IPS DF 6.9 (cell line): Measurements from ENCODE around the gene RPS15.
A peak's percentile ranks its signal among the peaks of the same experiment; 100 is the strongest.

ENCODE experiments used
- DNase-seq: peaks from one replicate; pipeline ENCODE4 v3.0.0-alpha.2; 2013; ENCODE audit warnings: low read depth, low spot score
- H3K27ac ChIP-seq: one replicate; pipeline ENCODE4 v1.5.1; 2013; ENCODE audit warnings: low read length, control low read depth
- H3K27me3 ChIP-seq: 2 replicates; pipeline ENCODE4 v1.6.1; 2013; ENCODE audit warnings: mild to moderate bottlenecking, low read length; ENCODE audit not compliant: control insufficient read depth, insufficient read depth
- H3K36me3 ChIP-seq: 2 replicates; pipeline ENCODE4 v1.6.1; 2013; ENCODE audit warnings: low read length; ENCODE audit not compliant: control insufficient read depth, insufficient read depth
- H3K4me1 ChIP-seq: 2 replicates; pipeline ENCODE4 v1.6.1; 2013; ENCODE audit warnings: low read length; ENCODE audit not compliant: control insufficient read depth, insufficient read depth
- H3K4me3 ChIP-seq: 2 replicates; pipeline ENCODE4 v1.5.1; 2013; ENCODE audit warnings: mild to moderate bottlenecking, low read length
- H3K9me3 ChIP-seq: 2 replicates; pipeline ENCODE4 v1.6.1; 2013; ENCODE audit warnings: low read length, inconsistent platforms; ENCODE audit not compliant: control insufficient read depth, insufficient read depth
- WGBS: extraction: QIAGEN DNeasy Blood & Tissue Kit; methylation state at CpG from one replicate; pipeline ENCODE4 v1.1.7; 2013; ENCODE audit warnings: mixed read lengths, missing lambda C conversion rate; ENCODE audit not compliant: insufficient read length, insufficient coverage; 5-methylcytosine and 5-hydroxymethylcytosine counted together

Gene RPS15

GRCh38 chr19:1456121-1456900, 18.1 kb downstream of the RPS15 start:
- Histone ChIP-seq H3K4me1 (peaks cover 19% of the 10 kb centered on the region), H3K4me3 (no peak overlapping the region), H3K36me3 (no peaks in the 10 kb centered on the region; the same call in 1 of the 2 replicates), H3K27ac (no peak overlapping the region), H3K9me3 (no peaks in the 10 kb centered on the region), H3K27me3 (no peaks in the 10 kb centered on the region; the same call in 1 of the 2 replicates)
- no peak for DNase-seq
- WGBS, result no CpG with 5 or more reads among the region's 43 CpGs

- H3K27me3 ChIP-seq, result no peaks in the 10 kb centered on the region; the same call in 1 of the 2 replicates
- H3K9me3 ChIP-seq, result no peaks in the 10 kb centered on the region
- peaks cover 16% of the 10 kb centered on the region for H3K4me1 ChIP-seq
- H3K27ac ChIP-seq, result no peak overlapping the region
- no CpG with 5 or more reads among the region's 48 CpGs for WGBS
- DNase-seq, result no peak
- H3K4me3 ChIP-seq, result no peak overlapping the region
- no peaks in the 10 kb centered on the region; the same call in 1 of the 2 replicates for H3K36me3 ChIP-seq
Observed at GRCh38 chr19:1457031-1457739, 19.0 kb downstream of the RPS15 start.

GRCh38 chr19:1457892-1458291, 19.7 kb downstream of the RPS15 start:
- peaks cover 13% of the 10 kb centered on the region for H3K4me1 ChIP-seq
- no peak overlapping the region for H3K27ac ChIP-seq
- WGBS, result no CpG with 5 or more reads among the region's 16 CpGs
- no peak overlapping the region for H3K4me3 ChIP-seq
- no peaks in the 10 kb centered on the region; the same call in 1 of the 2 replicates for H3K36me3 ChIP-seq
- no peaks in the 10 kb centered on the region; the same call in 1 of the 2 replicates for H3K27me3 ChIP-seq
- no peak for DNase-seq
- no peaks in the 10 kb centered on the region for H3K9me3 ChIP-seq

GRCh38 chr19:1459479-1459878, 21.3 kb downstream of the RPS15 start:
- H3K36me3 ChIP-seq, result no peaks in the 10 kb centered on the region; the same call in 1 of the 2 replicates
- DNase-seq, result no peak
- peaks cover 11% of the 10 kb centered on the region for H3K4me1 ChIP-seq
- WGBS, result no CpG with 5 or more reads among the region's 9 CpGs
- H3K4me3 ChIP-seq, result no peak overlapping the region
- H3K27ac ChIP-seq, result no peak overlapping the region
- no peaks in the 10 kb centered on the region for H3K9me3 ChIP-seq
- peaks cover 2% of the 10 kb centered on the region; the same call in 1 of the 2 replicates for H3K27me3 ChIP-seq

- Histone ChIP-seq H3K4me3 (no peak overlapping the region), H3K4me1 (peaks cover 12% of the 10 kb centered on the region), H3K9me3 (no peaks in the 10 kb centered on the region), H3K36me3 (no peaks in the 10 kb centered on the region; the same call in 1 of the 2 replicates), H3K27me3 (peaks cover 9% of the 10 kb centered on the region; the same call in 1 of the 2 replicates), H3K27ac (no peak overlapping the region)
- no CpG with 5 or more reads among the region's 36 CpGs for WGBS
- no peak for DNase-seq
Observed at GRCh38 chr19:1460033-1460995, 22.1 kb downstream of the RPS15 start.

- no CpG with 5 or more reads among the region's 24 CpGs for WGBS
- peaks cover 23% of the 10 kb centered on the region; the same call in 1 of the 2 replicates for H3K27me3 ChIP-seq
- H3K4me1 ChIP-seq, result peaks cover 10% of the 10 kb centered on the region; the same call in 1 of the 2 replicates
- no peaks in the 10 kb centered on the region for H3K9me3 ChIP-seq
- no peak for DNase-seq
- no peaks in the 10 kb centered on the region; the same call in 1 of the 2 replicates for H3K36me3 ChIP-seq
- no peak overlapping the region for H3K4me3 ChIP-seq
- H3K27ac ChIP-seq, result no peak overlapping the region
Observed at GRCh38 chr19:1461862-1462261, 23.7 kb downstream of the RPS15 start.

GRCh38 chr19:1465191-1466016, 27.2 kb downstream of the RPS15 start:
- Histone ChIP-seq H3K4me3 (no peak overlapping the region), H3K4me1 (peaks cover 11% of the 10 kb centered on the region; the same call in 1 of the 2 replicates), H3K36me3 (no peaks in the 10 kb centered on the region; the same call in 1 of the 2 replicates), H3K27me3 (peaks cover 51% of the 10 kb centered on the region), H3K27ac (no peak overlapping the region), H3K9me3 (no peaks in the 10 kb centered on the region)
- WGBS, result no CpG with 5 or more reads among the region's 83 CpGs
- no peak for DNase-seq

DNA sequence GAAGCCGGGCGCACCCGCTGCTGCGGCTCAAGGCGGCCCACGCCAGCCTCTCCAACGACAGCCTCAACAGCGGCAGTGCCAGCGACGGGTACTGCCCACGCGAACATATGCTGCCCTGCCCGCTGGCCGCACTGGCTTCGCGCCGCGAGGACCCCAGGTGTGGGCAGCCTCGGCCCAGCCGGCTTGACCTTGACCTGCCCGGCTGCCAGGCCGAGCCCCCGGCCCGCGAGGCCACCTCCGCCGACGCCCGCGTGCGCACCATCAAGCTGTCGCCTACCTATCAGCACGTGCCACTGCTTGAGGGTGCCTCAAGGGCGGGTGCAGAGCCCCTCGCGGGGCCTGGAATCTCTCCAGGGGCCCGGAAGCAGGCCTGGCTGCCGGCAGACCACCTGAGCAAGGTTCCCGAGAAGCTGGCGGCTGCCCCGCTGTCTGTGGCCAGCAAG, 27.8 kb downstream of the RPS15 start:
- no peak overlapping the region for H3K27ac ChIP-seq
- H3K4me1 ChIP-seq, result peaks cover 12% of the 10 kb centered on the region; the same call in 1 of the 2 replicates
- H3K4me3 ChIP-seq, result no peak overlapping the region
- H3K36me3 ChIP-seq, result no peaks in the 10 kb centered on the region; the same call in 1 of the 2 replicates
- H3K9me3 ChIP-seq, result no peaks in the 10 kb centered on the region
- DNase-seq, result no peak
- H3K27me3 ChIP-seq, result peaks cover 51% of the 10 kb centered on the region
- WGBS, result no CpG with 5 or more reads among the region's 41 CpGs

GRCh38 chr19:1466461-1467214, 28.4 kb downstream of the RPS15 start:
- H3K36me3 ChIP-seq, result no peaks in the 10 kb centered on the region; the same call in 1 of the 2 replicates
- no CpG with 5 or more reads among the region's 70 CpGs for WGBS
- H3K27me3 ChIP-seq, result peaks cover 54% of the 10 kb centered on the region
- DNase-seq, result no peak
- peak overlapping the region; percentile 1; the same call in 1 of the 2 replicates for H3K4me3 ChIP-seq
- H3K27ac ChIP-seq, result no peak overlapping the region
- H3K9me3 ChIP-seq, result no peaks in the 10 kb centered on the region
- peaks cover 15% of the 10 kb centered on the region for H3K4me1 ChIP-seq
